ENCODE data around the gene CNTLN. TPM values are rescaled to one million over a fixed set of nuclear protein-coding genes. Genes with fewer than 3 reads are reported as not detected.

CNTLN gene
- total RNA-seq, 1 experiment from 2014 or later, result 15.0 TPM

DNA sequence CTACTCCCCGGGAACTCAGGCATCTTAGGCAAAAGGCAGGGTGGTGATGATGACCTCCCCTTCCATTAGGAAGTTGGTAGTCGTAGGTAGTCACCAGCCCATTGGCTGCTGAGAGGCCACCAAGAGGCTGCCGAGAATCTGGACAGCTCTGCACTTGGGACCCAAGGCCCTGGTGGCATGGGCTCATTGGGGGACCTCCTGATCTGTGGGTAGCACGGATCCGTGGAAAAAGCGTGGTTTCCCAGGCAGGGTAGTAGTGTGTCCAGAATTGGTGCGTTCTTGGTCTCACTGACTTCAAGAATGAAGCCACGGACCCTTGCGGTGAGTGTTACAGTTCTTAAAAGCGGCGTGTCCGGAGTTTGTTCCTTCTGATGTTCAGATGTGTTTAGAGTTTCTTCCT is 158.8 kb downstream of the CNTLN start:
- no peaks in the 10 kb centered on the region for H3K9me3 ChIP-seq (ENCODE audit: control insufficient read depth, low read depth, low read length)
- H2AFZ ChIP-seq (ENCODE audit: low read length), result no peak overlapping the region
- TF ChIP-seq, protein P1, sequence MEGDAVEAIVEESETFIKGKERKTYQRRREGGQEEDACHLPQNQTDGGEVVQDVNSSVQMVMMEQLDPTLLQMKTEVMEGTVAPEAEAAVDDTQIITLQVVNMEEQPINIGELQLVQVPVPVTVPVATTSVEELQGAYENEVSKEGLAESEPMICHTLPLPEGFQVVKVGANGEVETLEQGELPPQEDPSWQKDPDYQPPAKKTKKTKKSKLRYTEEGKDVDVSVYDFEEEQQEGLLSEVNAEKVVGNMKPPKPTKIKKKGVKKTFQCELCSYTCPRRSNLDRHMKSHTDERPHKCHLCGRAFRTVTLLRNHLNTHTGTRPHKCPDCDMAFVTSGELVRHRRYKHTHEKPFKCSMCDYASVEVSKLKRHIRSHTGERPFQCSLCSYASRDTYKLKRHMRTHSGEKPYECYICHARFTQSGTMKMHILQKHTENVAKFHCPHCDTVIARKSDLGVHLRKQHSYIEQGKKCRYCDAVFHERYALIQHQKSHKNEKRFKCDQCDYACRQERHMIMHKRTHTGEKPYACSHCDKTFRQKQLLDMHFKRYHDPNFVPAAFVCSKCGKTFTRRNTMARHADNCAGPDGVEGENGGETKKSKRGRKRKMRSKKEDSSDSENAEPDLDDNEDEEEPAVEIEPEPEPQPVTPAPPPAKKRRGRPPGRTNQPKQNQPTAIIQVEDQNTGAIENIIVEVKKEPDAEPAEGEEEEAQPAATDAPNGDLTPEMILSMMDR (conservative IDR thresholded peaks at IDR 0.05), result no peak
- no peak overlapping the region for H3K9ac ChIP-seq (ENCODE audit: extremely low read depth, insufficient read length, low read length)
- no peaks in the 10 kb centered on the region for H4K20me1 ChIP-seq (ENCODE audit: control insufficient read depth, insufficient read depth, insufficient read length)
- no peaks in the 10 kb centered on the region for H3K27me3 ChIP-seq (ENCODE audit: insufficient read depth, low read length)
- Mint-ChIP-seq H3K4me3 (no peak overlapping the region), H3K27me3 (ENCODE audit: low read depth) (no peaks in the 10 kb centered on the region), H3K9me3 (peaks cover 20 to 22% of the 10 kb centered on the region in 2 experiments; a peak in 4 of 5 replicates), H3K36me3 (ENCODE audit: insufficient read depth in 1 of 3, low read depth in 3 of 3) (peaks cover 21 to 32% (median 30%) of the 10 kb centered on the region in 3 experiments), H3K27ac (no peak overlapping the region; a peak in 1 of 7 replicates), H3K4me1 (peaks cover 6 to 16% of the 10 kb centered on the region in 2 experiments)
- no peak overlapping the region for H4K8ac ChIP-seq (replicated peaks; ENCODE audit: insufficient read length, low read depth, low read length)
- H2BK15ac ChIP-seq (ENCODE audit: low read depth, low read length), result no peak overlapping the region
- no peak overlapping the region for H3K56ac ChIP-seq (ENCODE audit: insufficient read length, low read depth, low read length)
- H2BK120ac ChIP-seq (ENCODE audit: low read depth, low read length, poor library complexity, severe bottlenecking), result no peak overlapping the region
- no peaks in the 10 kb centered on the region for H3K79me2 ChIP-seq (ENCODE audit: insufficient read depth, low read length)
- no peak overlapping the region for H2AK5ac ChIP-seq (ENCODE audit: insufficient read length, low read length)
- H3K27ac ChIP-seq (ENCODE audit: insufficient read length, low read depth, low read length), result no peak overlapping the region
- H3T11ph ChIP-seq (ENCODE audit: low read length), result no peak overlapping the region
- no peak overlapping the region for H4K5ac ChIP-seq (ENCODE audit: insufficient read length, low read depth, low read length)
- no peak overlapping the region for H3K4me2 ChIP-seq (ENCODE audit: insufficient read depth, insufficient read length, low read length)
- no peak overlapping the region for H4K91ac ChIP-seq (ENCODE audit: insufficient read length, low read depth, low read length)
- H2BK20ac ChIP-seq (ENCODE audit: low read depth, low read length, poor library complexity, severe bottlenecking), result no peak overlapping the region
- no peaks in the 10 kb centered on the region for H3K79me1 ChIP-seq (ENCODE audit: insufficient read depth, low read depth, low read length, poor library complexity, severe bottlenecking)
- H3K14ac ChIP-seq (ENCODE audit: insufficient read depth, low read length), result no peak overlapping the region
- H3K18ac ChIP-seq (ENCODE audit: insufficient read length, low read depth, low read length), result no peak overlapping the region
- H3K4me1 ChIP-seq (ENCODE audit: insufficient read depth, low read length), result no peaks in the 10 kb centered on the region
- DNase-seq, result no peak
- H3K4ac ChIP-seq (ENCODE audit: low read depth, low read length), result no peak overlapping the region
- WGBS (ENCODE audit: extremely low coverage, insufficient read length, low lambda C conversion rate), result no CpG with 5 or more reads among the region's 12 CpGs
- no peak overlapping the region for H2BK5ac ChIP-seq (ENCODE audit: insufficient read length, low read length)
- no peak overlapping the region for H2BK12ac ChIP-seq (ENCODE audit: insufficient read length, low read depth, low read length)
- no peak overlapping the region for H3K23ac ChIP-seq (ENCODE audit: insufficient read length, low read depth, low read length)
- H3K23me2 ChIP-seq (ENCODE audit: insufficient read length, low read depth, low read length, poor library complexity, severe bottlenecking), result no peaks in the 10 kb centered on the region
